T-helper 9 cell (primary cell): Measurements from ENCODE around the gene PIF1.

Experiments used
- DNase-seq: peaks from one replicate; pipeline ENCODE4 v3.0.0-alpha.2; 2020
- total RNA-seq, 2 donors: gene quantifications; one replicate each; lab custom pipeline; 2026; lab: John Stamatoyannopoulos, UW

Gene PIF1, protein sequence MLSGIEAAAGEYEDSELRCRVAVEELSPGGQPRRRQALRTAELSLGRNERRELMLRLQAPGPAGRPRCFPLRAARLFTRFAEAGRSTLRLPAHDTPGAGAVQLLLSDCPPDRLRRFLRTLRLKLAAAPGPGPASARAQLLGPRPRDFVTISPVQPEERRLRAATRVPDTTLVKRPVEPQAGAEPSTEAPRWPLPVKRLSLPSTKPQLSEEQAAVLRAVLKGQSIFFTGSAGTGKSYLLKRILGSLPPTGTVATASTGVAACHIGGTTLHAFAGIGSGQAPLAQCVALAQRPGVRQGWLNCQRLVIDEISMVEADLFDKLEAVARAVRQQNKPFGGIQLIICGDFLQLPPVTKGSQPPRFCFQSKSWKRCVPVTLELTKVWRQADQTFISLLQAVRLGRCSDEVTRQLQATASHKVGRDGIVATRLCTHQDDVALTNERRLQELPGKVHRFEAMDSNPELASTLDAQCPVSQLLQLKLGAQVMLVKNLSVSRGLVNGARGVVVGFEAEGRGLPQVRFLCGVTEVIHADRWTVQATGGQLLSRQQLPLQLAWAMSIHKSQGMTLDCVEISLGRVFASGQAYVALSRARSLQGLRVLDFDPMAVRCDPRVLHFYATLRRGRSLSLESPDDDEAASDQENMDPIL
- total RNA-seq: 0.21 to 0.24 reads per million in 2 donors

DNA sequence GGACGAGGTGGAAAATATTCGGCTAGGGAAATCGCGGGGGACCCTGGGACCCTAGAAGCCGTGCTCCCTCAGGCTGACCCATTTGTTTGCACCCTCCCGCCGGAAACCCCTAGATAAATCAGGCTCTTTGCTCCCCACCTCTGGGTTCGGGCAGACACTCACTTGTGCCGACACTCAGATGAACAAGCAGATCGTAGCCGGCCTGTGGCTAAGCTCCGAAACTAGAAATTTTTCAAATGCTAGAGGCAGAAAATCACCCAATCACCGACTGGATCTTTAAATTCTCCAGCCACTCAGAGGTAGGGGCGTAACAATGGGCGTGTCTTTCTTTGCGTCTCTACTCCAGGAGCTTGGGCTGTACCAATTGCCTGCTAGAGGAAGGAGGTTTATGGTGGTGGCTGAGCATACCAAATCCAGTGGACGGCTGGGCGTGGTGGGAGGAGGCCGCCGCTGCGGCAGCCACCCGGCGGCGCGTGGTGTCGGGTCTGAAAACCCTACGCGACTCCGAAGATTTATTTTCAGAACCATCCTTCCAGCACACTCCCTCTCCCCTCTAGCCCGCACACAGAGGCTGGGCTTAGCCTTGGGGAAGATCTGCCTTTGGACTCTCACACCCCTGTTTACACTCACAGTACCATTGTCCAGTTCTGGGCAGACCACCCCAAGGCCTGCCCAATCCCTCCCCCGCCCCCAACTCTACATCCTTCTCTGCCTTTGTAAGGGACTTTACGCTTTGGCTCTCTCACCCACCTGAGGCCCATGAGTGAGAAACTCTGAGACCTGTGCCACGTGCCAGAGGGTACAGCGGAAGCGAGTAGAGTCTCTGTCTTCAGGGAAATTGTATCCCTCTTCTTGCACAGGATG is at the start of gene PIF1:
Gene PIF1, minus strand, starts transcription at position 217 of the 864 bp plus-strand sequence. CDS start 1,312 bp downstream, outside the sequence.
- peak; percentile 74 for DNase-seq

DNA sequence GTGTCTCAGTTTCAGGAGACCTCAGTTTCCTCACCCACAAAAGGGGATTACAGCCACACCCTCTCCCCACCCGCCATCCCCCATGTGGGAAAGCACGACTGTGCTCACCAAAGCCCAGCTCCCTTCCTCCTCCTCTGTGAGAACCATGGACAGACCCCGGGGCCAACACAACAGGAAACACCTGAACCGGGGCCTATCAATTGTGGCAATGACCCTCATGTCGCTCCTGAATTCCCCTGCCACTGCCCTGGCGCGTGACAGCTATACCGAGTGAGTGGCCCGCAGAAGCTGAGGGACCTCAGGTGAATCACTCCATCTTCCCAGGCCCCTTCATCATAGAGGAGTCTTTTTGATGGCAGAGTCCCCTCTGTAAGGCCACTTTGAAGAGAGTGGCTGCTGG is 44.9 kb upstream of the PIF1 start:
- DNase-seq: no peak

DNA sequence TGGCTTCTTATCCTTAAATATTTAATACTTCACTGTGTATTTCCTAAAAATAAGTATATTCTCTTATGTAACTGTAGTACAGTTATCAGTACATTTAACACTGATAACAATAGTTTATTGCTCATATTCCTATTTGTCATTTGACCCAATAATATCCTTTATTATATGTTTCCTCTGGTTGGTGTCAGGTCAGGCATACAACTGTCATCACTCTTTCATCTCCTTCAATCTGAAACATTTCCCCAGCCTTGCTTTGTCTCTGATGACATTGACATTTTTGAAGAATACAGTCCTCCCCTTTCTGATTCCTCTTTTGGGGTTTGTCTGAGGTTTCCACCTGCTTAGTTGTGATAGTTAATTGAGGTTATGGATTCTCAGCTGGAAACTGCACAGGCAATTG is 44.1 kb upstream of the PIF1 start:
- DNase-seq: no peak

DNA sequence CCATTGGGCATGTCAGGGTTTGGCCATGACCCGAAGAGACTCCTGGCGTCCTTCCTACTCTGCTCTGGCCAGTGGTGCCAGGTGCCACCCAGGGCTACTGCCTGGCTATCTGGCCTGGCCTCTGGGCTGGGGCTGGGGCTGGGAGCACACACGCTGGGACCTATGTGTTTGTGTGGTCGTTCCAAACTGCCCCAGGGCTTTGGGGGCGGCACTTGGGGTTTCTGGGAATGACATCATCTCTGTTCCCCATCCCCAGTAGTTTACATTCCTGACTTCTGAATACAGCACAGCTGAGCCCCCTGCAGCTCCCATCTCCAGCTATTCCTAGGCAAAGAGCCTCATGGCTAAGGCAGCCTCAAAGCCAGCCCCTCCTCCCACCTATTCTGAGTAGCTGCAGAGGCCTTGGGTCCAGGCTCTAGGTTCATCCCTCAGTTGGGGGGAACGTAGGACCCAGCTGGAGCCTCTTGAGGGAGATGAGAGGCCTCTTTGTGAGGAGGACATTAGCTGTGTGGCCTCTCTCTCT is 40.6 kb upstream of the PIF1 start:
- DNase-seq: no peak

DNA sequence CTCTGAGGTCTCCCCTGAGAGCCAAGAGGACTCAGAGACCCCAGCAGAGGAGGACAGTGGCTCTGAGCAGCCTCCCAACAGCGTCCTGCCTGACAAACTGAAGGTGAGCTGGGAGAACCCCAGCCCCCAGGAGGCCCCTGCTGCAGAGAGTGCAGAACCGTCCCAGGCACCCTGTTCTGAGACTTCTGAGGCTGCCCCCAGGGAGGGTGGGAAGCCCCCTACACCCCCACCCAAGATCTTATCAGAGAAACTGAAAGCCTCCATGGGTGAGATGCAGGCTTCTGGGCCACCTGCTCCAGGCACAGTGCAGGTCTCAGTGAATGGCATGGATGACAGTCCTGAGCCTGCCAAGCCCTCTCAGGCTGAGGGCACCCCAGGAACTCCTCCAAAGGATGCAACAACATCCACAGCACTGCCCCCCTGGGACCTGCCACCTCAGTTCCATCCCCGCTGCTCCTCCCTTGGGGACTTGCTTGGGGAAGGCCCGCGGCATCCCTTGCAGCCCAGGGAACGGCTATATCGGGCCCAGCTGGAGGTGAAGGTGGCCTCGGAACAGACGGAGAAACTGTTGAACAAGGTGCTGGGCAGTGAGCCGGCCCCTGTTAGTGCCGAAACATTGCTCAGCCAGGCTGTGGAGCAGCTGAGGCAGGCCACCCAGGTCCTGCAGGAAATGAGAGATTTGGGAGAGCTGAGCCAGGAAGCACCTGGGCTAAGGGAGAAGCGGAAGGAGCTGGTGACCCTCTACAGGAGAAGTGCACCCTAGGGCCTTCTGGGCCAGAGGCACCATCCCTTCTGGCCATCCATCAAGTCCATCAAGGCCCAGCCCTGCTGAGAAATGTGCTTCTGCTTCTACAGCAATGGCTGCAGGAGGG is 39.9 kb upstream of the PIF1 start:
- DNase-seq: no peak

DNA sequence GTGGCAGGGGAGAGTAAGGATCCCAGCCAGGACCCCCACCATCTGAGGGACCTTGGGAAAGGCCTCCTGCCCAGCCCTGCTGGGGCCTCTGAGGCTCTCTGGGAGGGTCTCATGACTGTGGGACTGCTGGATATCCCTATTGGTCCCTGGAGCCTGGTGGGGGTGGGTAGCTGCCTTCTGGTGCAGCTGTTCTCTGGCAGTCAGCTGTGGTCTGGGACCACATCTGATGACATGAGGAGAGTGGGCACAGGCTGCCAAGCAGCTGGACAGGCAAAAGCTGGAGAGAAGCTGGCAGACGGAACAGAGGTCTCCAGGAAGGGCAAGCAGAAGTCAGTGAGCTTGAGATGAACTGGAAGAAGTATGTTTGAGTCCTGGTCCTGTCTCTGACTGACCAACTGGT is 38.6 kb upstream of the PIF1 start:
- DNase-seq: no peak

DNA sequence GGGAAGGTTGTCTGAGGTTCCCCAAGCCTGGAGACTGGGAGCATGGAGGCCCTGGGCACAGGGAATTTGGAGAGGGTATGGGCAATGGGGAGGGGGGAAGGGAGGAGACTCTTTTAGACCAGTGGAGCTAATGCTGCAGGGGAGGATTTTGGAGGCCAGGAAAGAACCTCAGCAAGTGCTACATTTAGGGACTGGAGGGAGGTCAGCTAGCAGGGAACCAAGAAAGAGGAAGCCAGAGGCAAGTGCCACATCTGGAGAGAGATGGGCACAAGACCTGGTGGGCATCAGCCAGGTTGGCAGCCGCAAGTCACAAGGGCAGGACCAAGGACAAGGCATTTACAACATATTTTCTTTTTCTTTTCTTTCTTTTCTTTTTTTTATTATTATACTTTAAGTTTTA is 37.0 kb upstream of the PIF1 start:
- no peak for DNase-seq

DNA sequence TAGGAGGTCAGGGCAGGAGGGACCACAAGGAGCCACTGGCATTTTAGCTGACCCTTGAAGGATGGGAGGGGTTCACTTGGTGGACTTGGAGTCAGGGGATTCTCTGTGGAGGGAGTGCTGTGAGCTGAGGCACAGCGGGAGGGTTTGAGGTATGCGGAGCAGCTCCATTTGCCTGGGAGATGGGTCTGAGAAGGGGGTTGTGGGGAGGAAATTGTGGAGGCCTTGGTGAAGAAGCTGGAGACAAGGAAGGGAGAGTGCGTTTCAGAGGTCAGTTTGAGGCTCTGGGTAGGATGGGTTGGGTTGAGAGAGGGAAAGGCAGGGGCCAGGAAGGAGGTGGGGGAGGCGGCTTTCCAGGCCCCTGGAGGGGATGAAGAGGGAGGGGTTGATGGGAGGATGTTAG is 36.5 kb upstream of the PIF1 start:
- no peak for DNase-seq

DNA sequence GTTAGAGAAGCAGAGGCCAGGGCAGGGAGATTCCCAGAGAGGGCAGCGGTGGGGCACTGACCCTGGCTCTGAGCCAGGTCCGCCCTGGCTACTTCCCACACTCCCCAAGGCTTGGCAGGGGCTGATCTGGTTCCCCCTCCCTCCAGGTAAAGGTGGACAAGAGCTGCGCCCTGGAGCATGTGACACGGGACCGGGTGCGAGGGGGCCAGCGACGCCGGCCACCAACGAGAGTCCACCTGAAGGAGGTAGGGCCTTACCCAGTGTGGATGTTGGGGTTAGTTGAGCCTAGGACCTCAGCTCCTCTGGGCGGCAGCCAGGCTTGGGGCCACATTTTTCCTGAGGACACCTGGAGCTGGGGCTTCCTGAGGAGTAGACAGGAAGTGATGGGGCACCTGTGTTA is 35.9 kb upstream of the PIF1 start:
- no peak for DNase-seq

DNA sequence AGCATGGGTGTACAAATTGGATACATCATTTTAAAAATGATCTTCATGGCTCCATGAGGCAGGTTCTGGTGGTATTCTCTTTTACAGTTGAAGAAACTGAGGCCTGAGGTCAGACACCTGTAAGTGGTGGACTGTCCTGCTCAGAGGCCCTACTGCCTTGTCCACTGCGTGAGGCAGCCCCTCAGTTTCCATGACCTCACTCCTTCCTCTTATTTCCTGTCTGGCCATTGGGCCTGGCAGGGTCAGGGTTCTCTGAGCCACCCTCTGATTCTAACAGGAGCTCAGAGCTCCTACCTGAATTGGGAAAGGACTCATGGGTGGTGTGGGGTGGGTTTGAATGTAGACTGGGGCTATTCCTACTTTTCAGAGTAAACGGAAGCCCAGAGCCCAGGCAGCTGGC is 33.8 kb upstream of the PIF1 start:
- no peak for DNase-seq

DNA sequence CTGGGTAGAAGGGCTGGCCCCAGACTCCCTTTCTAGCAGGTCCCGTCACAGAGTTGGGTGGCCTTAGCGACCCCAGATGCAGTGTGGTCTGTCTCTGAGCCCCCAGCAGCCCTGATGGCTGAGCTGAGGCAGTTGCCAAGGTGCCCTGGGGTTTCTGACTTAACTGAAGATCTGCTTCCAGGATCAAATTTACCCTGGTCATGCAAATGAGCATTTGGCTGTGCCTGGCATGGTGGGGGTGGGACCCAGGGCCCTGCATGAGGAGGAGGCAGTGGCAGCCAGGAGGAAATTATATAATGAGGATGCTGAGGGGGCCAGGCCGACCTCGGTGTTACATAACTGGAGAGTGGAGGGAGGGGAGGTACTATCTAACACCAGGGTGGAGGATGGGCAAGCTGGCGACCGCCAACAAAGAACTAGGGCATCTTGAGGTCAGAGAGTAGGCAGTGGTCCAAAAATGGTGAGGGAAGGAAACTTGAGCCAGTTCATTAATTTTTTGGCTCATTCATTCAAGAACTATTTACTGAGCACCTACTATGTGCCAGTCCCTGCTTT is 32.7 kb upstream of the PIF1 start:
- DNase-seq: no peak

DNA sequence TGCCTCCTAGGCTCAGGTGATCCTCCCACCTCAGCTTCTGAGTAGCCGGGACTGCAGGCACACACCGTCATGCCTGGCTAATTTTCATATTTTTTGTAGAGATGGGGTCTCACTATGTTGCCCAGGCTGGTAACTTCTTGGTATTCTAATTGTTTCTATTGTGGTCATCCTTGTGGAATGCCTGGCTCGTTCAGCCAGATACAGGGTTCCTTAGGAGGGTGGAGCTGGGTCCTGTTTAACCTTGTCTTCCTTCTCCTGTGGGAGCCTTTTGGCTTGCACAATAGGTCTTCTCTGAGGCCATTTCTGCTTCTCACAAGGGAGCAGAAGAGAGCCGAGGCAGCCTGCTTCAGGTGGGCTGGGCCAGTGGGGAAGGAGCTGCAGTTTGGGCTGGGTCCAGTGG is 32.0 kb upstream of the PIF1 start:
- no peak for DNase-seq

DNA sequence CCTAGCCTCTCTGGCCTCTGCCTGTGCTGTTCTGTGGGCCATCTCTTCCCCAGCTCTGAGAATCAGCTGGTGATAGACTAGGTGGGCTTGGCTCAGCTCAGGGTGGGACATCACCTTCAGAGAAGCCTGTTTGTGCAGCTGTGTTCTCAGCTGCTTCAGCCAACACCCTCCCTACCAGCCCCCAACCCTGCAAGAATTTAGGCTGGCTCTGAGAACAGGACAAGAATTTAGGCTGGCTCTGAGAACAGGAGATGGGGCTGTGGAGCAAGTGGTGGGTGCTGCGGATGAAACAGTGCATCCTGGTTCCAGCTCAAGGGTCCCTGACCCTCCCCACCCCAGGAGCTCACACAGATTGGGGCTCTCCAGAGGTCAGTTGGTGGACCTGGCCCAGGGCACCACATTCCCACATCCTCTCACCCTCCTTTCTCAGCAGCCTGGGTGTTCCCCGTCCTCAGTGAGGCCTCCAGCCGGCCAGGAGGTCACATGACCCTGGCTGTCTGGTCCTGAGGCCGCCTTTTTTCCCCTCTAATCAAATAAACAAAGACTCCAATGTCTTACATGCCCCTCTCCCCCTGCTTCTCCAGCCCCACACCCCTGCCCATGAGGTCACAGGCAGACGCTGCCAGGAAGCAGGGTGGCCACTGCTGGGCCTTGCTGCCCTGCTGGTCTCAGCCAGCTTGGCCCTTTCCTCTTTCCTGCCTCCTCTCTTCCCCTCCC is 31.1 kb upstream of the PIF1 start:
- no peak for DNase-seq

DNA sequence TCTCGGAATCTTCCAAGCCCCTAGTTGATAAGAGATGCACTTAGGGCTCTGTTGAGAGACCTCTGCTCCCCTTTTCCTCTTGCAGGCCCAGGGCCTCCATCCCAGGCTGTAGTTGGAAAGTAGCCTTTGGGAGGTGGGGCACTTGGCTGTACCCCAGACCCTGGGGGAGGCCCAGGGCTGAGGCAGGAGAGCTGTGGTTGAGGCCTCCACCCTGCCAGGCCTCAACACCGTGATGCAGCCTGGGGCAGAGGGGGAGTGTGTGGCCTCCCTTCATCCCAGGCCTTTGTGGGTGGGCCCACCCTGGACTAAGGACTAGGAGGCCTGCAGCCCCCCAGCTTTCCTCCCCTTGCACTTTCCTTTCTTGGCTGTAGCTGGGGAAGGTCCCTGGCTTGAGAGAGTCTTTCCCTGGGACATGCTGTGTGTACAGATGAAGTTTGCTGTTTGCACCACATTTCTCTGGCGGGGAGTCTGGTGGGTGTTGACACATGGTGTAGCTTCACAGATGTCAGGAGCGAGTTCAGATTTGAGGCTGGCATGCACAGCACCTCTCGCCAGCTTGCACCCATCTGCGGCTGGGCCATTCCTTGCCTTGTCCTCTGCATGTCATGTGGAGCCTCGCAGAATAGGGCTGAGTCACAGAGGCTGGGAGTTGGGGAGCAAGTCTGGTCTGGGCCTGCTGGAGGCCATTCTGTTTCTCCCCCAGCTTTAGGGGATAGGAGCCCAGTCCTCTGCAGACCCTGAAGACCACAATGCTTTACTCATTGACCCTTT is 29.9 kb upstream of the PIF1 start:
- no peak for DNase-seq

DNA sequence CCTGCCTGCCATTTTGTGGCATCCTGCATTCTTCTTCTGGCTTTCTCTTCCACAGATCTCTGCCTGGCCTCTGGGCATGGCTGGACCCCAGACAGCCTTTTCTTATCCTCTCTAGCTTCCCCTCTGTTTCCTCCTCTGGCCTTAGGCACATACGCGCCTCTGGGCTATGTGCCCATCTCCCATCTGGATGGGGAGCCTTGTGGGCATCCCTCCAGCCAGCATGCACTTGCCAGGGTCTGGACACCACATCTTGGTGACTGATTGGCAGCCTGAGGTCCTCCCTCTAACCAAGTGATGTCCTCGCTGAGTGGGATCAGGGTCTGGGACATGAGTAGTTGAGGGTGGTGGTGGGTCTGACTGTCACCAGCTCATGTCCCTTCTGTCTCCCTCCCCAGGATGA is 29.1 kb upstream of the PIF1 start:
- DNase-seq: no peak

DNA sequence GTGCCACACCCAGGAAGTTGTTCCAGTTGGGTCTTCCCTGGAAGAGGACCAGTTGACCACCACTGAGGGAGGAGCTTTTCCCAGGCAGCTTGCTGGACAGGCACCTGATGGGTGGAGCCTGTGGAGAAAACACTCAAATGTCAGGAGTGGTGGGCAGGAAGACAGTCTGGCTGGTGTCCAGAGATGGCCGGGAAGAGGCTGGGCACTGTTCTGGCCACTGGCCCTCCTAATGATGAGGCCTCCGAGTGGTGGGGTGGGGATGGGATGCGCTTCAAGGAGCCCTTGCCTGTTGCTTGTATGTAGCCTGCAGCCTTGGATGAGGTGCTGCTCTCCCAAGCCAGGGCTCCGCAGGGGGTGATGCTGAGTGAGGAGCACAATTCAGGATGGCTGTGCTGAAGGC is 28.6 kb upstream of the PIF1 start:
- DNase-seq: no peak

DNA sequence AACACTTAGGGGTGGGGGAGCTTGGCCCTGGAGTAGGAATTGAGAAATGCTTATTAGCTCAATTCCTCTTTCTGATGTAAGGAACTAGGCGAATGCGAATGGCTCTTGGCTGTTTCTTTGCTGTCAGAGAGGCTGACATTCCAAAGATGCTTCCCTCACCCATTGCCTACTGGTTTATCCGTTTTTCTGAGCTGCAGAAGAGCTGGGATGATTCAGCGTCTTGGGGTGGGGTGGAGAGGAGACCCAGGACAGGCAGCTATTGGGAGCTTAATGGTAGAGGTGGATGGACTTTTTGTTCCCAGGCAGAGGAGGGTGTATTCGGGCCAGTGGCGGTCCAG is 26.0 kb upstream of the PIF1 start:
- no peak for DNase-seq

DNA sequence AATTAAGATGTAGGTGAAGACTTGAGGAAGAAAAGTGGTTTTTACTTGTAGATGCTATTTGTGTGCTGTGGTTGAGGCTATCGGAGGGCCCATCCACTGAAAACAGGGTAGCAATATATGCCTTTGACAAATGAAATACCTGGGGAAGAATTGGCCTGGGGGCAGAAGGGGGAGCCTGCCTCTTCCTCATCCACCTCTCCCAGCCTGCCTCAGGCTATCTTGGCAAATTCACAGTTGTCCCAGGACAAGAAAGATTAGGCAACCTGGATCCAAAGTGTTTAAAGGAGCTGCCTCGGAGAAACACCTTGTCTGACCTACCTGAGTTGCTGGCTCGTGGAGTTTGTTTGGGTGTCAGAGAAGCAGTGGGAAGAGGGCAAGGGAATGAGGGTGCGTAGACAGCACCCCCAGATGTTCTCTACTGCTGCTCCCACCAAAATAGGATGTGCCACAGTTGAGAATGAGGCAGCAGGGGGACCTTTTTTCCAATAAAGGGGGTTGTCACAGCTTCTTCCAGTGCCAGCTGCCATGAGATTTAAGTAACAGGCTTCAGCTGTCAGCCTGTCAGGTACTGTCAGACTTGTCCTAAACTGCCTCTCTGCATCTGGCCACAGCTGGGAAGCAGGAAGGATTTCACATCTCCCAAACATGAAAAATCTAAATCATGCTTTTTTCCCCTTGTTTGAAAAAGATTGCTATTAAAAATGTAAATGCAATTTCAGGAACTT is 25.5 kb upstream of the PIF1 start:
- no peak for DNase-seq

DNA sequence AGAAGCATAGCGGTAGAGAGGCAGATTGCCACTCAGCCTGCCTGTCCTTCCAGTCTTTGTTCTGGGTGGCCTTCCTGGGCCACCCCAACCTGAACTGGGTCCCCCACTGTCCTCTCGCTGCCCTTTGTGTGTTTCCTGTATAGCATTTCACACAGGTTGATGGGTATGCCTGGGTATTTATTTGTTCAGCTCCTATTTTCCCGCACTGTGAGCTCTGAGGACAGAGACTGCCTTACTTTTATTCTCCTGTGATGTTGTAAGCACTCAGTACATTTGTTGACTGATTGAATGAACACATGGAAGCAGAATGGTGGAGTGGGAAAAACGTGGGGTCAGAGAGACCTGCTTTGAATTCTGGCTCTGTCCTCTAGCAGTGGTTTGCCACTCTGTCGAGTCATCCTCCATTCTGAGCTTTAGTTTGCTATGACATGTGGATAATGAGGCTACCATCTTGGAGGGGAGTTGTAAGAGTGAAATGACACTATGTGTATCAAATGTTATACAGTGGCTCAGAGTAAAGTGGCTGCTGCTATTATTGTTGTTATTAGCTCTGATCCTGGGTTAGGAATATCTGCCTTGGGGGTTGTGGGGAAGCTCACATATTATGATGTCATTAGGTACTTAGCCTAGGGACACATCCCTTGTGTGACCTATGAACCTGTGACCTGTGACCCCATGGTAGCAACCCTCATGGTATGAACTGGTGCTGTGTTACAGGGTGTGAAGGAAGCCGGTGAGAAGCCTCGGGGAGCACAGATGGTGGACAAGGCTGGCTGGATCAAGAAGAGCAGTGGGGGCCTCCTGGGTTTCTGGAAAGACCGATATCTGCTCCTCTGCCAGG is 22.6 kb upstream of the PIF1 start:
- no peak for DNase-seq
